Measurements from ENCODE around the gene LYRM4. TPM values are rescaled to one million over a fixed set of nuclear protein-coding genes. Genes with fewer than 3 reads are reported as not detected.

Gene LYRM4
- total and polyA plus RNA-seq, 9 of the 15 experiments (the other 6 are each of a cell fraction or from before 2014, with no cell fraction given), result 24.2 to 69.4 (median 41.8) TPM

- TF ChIP-seq TRIM25 (IDR thresholded peaks at IDR 0.05; ENCODE audit: borderline replicate concordance) (no peak), ZNF436 (CRISPR knock-in tag; IDR thresholded peaks at IDR 0.05) (no peak), ETV1 (tag; conservative IDR thresholded peaks at IDR 0.05; ENCODE audit: low read depth) (no peak), CLOCK (CRISPR knock-in tag; IDR thresholded peaks at IDR 0.05; ENCODE audit: borderline replicate concordance) (no peak), CBFB (CRISPR knock-in tag; IDR thresholded peaks at IDR 0.05) (no peak), ATF7 (IDR thresholded peaks at IDR 0.05) (no peak), ETV5 (CRISPR knock-in tag; IDR thresholded peaks at IDR 0.05; ENCODE audit: low read depth) (no peak), ZNF316 (IDR thresholded peaks at IDR 0.05) (no peak)
Measured at GRCh38 chr6:5229356-5229755, 31.4 kb downstream of the LYRM4 start (continued).

Measured in K562 (cell line).